Naive thymus-derived CD4-positive, alpha-beta T cell (primary cell): ENCODE measurements around the gene AP1B1. TPM values are rescaled to one million over a fixed set of nuclear protein-coding genes. Genes with fewer than 3 reads are reported as not detected.

Source experiments
- ATAC-seq: fragments of 150-1000 bp; cut with Tn5 transposase; 2 replicates; pipeline ENCODE4 v1.10.0; 2021; ENCODE audit warnings: mild to moderate bottlenecking, moderate library complexity
- CTCF ChIA-PET: fragments of 350-600 bp; sonication (Branson Sonifier 250); formaldehyde crosslinking; loops from one replicate; lab custom pipeline; 2021; ENCODE audit warnings: antibody characterized with exemption; lab: Charles Lee
- POLR2A ChIA-PET: fragments of 350-600 bp; sonication (Branson Sonifier 250); formaldehyde crosslinking; loops from one replicate; lab custom pipeline; 2021; ENCODE audit warnings: antibody characterized with exemption, inconsistent platforms; lab: Charles Lee
- DNase-seq, 9 donors: peaks; one replicate each; pipeline versions ENCODE4 v3.0.0 to v3.0.0-alpha.2; 2020 to 2022; ENCODE audit warnings: mixed read lengths in 1 of 9
- H3K27ac ChIP-seq: one replicate; pipeline ENCODE4 v1.7.0; 2013; ENCODE audit warnings: mild to moderate bottlenecking, low read depth, low read length, moderate library complexity
- H3K27me3 ChIP-seq, 2 donors: one replicate each; pipeline ENCODE4 v1.7.0; 2013; ENCODE audit warnings: low read length in 2 of 2, mild to moderate bottlenecking in 2 of 2, moderate library complexity in 2 of 2; ENCODE audit not compliant: control insufficient read depth in 2 of 2, insufficient read depth in 2 of 2
- H3K36me3 ChIP-seq, 3 experiments: 1 replicate in 2 of 3; 2 replicates in 1 of 3; pipeline ENCODE4 v1.7.0; 2013; ENCODE audit warnings: low read length in 3 of 3, mild to moderate bottlenecking in 3 of 3, moderate library complexity in 1 of 3; ENCODE audit not compliant: insufficient read depth in 3 of 3, control insufficient read depth in 2 of 3
- H3K4me1 ChIP-seq, 2 donors: one replicate each; pipeline ENCODE4 v1.7.0; 2013; ENCODE audit warnings: low read length in 2 of 2, mild to moderate bottlenecking in 2 of 2, moderate library complexity in 1 of 2; ENCODE audit not compliant: control insufficient read depth in 2 of 2, insufficient read depth in 2 of 2
- H3K4me3 ChIP-seq: 2 replicates; pipeline ENCODE4 v1.7.0; 2013; ENCODE audit warnings: mild to moderate bottlenecking, low read length
- H3K9me3 ChIP-seq, 3 experiments: 1 replicate in 2 of 3; 2 replicates in 1 of 3; pipeline ENCODE4 v1.7.0; 2013; ENCODE audit warnings: low read length in 3 of 3; ENCODE audit not compliant: control insufficient read depth in 2 of 3
- H3K27ac Mint-ChIP-seq, 9 donors: one replicate each; pipeline ENCODE4 v1.8.0; 2020 to 2022; ENCODE audit warnings: mixed read lengths in 9 of 9, mild to moderate bottlenecking in 8 of 9, moderate library complexity in 5 of 9, inconsistent platforms in 2 of 9
- H3K27me3 Mint-ChIP-seq, 5 donors: one replicate each; pipeline ENCODE4 v1.8.0; 2021 to 2022; ENCODE audit warnings: mixed read lengths in 5 of 5, mild to moderate bottlenecking in 1 of 5
- H3K36me3 Mint-ChIP-seq, 5 donors: one replicate each; pipeline ENCODE4 v1.8.0; 2020 to 2022; ENCODE audit warnings: mixed read lengths in 5 of 5, mild to moderate bottlenecking in 3 of 5, inconsistent platforms in 1 of 5
- H3K4me1 Mint-ChIP-seq, 7 donors: one replicate each; pipeline ENCODE4 v1.8.0; 2020 to 2022; ENCODE audit warnings: mixed read lengths in 7 of 7, mild to moderate bottlenecking in 3 of 7, inconsistent platforms in 1 of 7
- H3K4me3 Mint-ChIP-seq, 10 donors: one replicate each; pipeline ENCODE4 v1.8.0; 2020 to 2022; ENCODE audit warnings: mild to moderate bottlenecking in 10 of 10, mixed read lengths in 10 of 10, moderate library complexity in 6 of 10, inconsistent platforms in 2 of 10
- H3K9me3 Mint-ChIP-seq, 11 donors: one replicate each; pipeline ENCODE4 v1.8.0; 2020 to 2022; ENCODE audit warnings: mixed read lengths in 11 of 11, mild to moderate bottlenecking in 4 of 11, inconsistent platforms in 1 of 11, moderate library complexity in 1 of 11
- intact Hi-C, 2 donors: fragments of 100-400 bp; cut with micrococcal nuclease; formaldehyde crosslinking; loops; one replicate each; pipeline ENCODE4 v1.15.1; 2023
- polyA plus RNA-seq, 2 donors: library from polyadenylated mRNA; unstranded; fragments of 300-500 nt; fragmentation: Illumina TruSeq; gene quantifications; one replicate each; pipeline ENCODE4 v1.2.3, GENCODE V29; 2021
- total RNA-seq, 6 experiments: library from RNA in 5 of 6; stranded (reverse) in 5 of 6; gene quantifications; 1 replicate in 5 of 6; 2 replicates in 1 of 6; pipeline ENCODE4 v1.2.3 and lab custom pipeline; 2021 to 2026

Gene AP1B1
- total and polyA plus RNA-seq, 7 experiments from 2014 or later = 15.0 to 77.7 (median 38.9) TPM

- intact Hi-C loops = no loop called here
- Mint-ChIP-seq H3K4me1 (no peaks in the 10 kb centered on the region), H3K27ac (no peak overlapping the region), H3K4me3 (no peak overlapping the region), H3K9me3 (peaks cover 0 to 1% (median 0%) of the 10 kb centered on the region in 11 donors), H3K27me3 (no peaks in the 10 kb centered on the region), H3K36me3 (peaks cover 3 to 24% (median 5%) of the 10 kb centered on the region in 5 donors)
- no peak for DNase-seq
- POLR2A ChIA-PET = no interaction called here
- no peaks in the 10 kb centered on the region for H3K9me3 ChIP-seq
- H3K27ac ChIP-seq = no peak overlapping the region
- CTCF ChIA-PET = no interaction called here
- peaks cover 0 to 98% (median 8%) of the 10 kb centered on the region in 3 experiments for H3K36me3 ChIP-seq
- H3K4me1 ChIP-seq = no peaks in the 10 kb centered on the region
- H3K27me3 ChIP-seq = no peaks in the 10 kb centered on the region
- no peak overlapping the region for H3K4me3 ChIP-seq
- no peak for ATAC-seq
These were observed 55.4 kb downstream of the AP1B1 start for GRCh38 chr22:29332886-29333496.

GRCh38 chr22:29331658-29332300 lies 56.6 kb downstream of the AP1B1 start:
- DNase-seq (no peak), ATAC-seq (no peak)
- Histone ChIP-seq H3K27ac (no peak overlapping the region), H3K27me3 (no peaks in the 10 kb centered on the region), H3K4me3 (no peak overlapping the region), H3K4me1 (no peaks in the 10 kb centered on the region), H3K36me3 (peaks cover 0 to 98% (median 0%) of the 10 kb centered on the region in 3 experiments), H3K9me3 (no peaks in the 10 kb centered on the region)
- peaks cover 0 to 1% (median 0%) of the 10 kb centered on the region in 11 donors for H3K9me3 Mint-ChIP-seq
- peaks cover 0 to 21% (median under 1%) of the 10 kb centered on the region in 5 donors for H3K36me3 Mint-ChIP-seq
- H3K4me1 Mint-ChIP-seq = no peaks in the 10 kb centered on the region
- ChIA-PET CTCF (no interaction called here), POLR2A (no interaction called here)
- intact Hi-C loops = no loop called here
- no peaks in the 10 kb centered on the region for H3K27me3 Mint-ChIP-seq
- H3K27ac Mint-ChIP-seq = no peak overlapping the region
- no peak overlapping the region for H3K4me3 Mint-ChIP-seq

GRCh38 chr22:29331213-29331612 lies 57.2 kb downstream of the AP1B1 start:
- DNase-seq (no peak), ATAC-seq (no peak)
- Histone ChIP-seq H3K4me3 (no peak overlapping the region), H3K36me3 (peaks cover 0 to 98% (median 0%) of the 10 kb centered on the region in 3 experiments), H3K4me1 (no peaks in the 10 kb centered on the region), H3K27ac (no peak overlapping the region), H3K9me3 (no peaks in the 10 kb centered on the region), H3K27me3 (no peaks in the 10 kb centered on the region)
- Mint-ChIP-seq H3K27ac (no peak overlapping the region), H3K4me1 (no peaks in the 10 kb centered on the region), H3K9me3 (peaks cover 0 to 1% (median 0%) of the 10 kb centered on the region in 11 donors), H3K36me3 (peaks cover 0 to 21% (median 0%) of the 10 kb centered on the region in 5 donors), H3K27me3 (no peaks in the 10 kb centered on the region), H3K4me3 (no peak overlapping the region)
- ChIA-PET CTCF (no interaction called here), POLR2A (no interaction called here)
- intact Hi-C loops = no loop called here

- H3K36me3 ChIP-seq = peaks cover 0 to 93% (median 0%) of the 10 kb centered on the region in 3 experiments
- no peak overlapping the region for H3K27ac ChIP-seq
- no peak for ATAC-seq
- intact Hi-C loops = no loop called here
- no peak overlapping the region for H3K27ac Mint-ChIP-seq
- peaks cover 0 to 16% (median 0%) of the 10 kb centered on the region in 5 donors for H3K36me3 Mint-ChIP-seq
- no peaks in the 10 kb centered on the region for H3K27me3 Mint-ChIP-seq
- peaks cover 0 to 1% (median 0%) of the 10 kb centered on the region in 11 donors for H3K9me3 Mint-ChIP-seq
- H3K9me3 ChIP-seq = no peaks in the 10 kb centered on the region
- CTCF ChIA-PET = no interaction called here
- H3K4me3 Mint-ChIP-seq = no peak overlapping the region
- no peak overlapping the region for H3K4me3 ChIP-seq
- no peaks in the 10 kb centered on the region for H3K4me1 ChIP-seq
- no peak for DNase-seq
- POLR2A ChIA-PET = no interaction called here
- no peaks in the 10 kb centered on the region for H3K27me3 ChIP-seq
- no peaks in the 10 kb centered on the region for H3K4me1 Mint-ChIP-seq
These were observed 57.6 kb downstream of the AP1B1 start for GRCh38 chr22:29330753-29331152.

GRCh38 chr22:29330291-29330690 lies 58.1 kb downstream of the AP1B1 start:
- H3K4me1 Mint-ChIP-seq = no peaks in the 10 kb centered on the region
- peaks cover 0 to 1% (median 0%) of the 10 kb centered on the region in 11 donors for H3K9me3 Mint-ChIP-seq
- DNase-seq (no peak), ATAC-seq (no peak)
- no peaks in the 10 kb centered on the region for H3K27me3 ChIP-seq
- H3K4me3 ChIP-seq = no peak overlapping the region
- H3K36me3 ChIP-seq = peaks cover 0 to 89% (median 0%) of the 10 kb centered on the region in 3 experiments
- no peak overlapping the region for H3K27ac Mint-ChIP-seq
- no peaks in the 10 kb centered on the region for H3K27me3 Mint-ChIP-seq
- no peaks in the 10 kb centered on the region for H3K4me1 ChIP-seq
- intact Hi-C loops = no loop called here
- CTCF ChIA-PET = no interaction called here
- no peak overlapping the region for H3K27ac ChIP-seq
- POLR2A ChIA-PET = no interaction called here
- H3K9me3 ChIP-seq = no peaks in the 10 kb centered on the region
- no peak overlapping the region for H3K4me3 Mint-ChIP-seq
- H3K36me3 Mint-ChIP-seq = peaks cover 0 to 14% (median 0%) of the 10 kb centered on the region in 5 donors

- H3K9me3 Mint-ChIP-seq = peaks cover 0 to 1% (median 0%) of the 10 kb centered on the region in 11 donors
- H3K27ac Mint-ChIP-seq = peak overlapping the region in 1 of 9 donors; percentile 42
- ChIA-PET CTCF (no interaction called here), POLR2A (no interaction called here)
- Histone ChIP-seq H3K27me3 (no peaks in the 10 kb centered on the region), H3K4me3 (no peak overlapping the region), H3K4me1 (no peaks in the 10 kb centered on the region), H3K36me3 (peaks cover 0 to 83% (median 0%) of the 10 kb centered on the region in 3 experiments), H3K9me3 (no peaks in the 10 kb centered on the region), H3K27ac (no peak overlapping the region)
- no peak for DNase-seq
- no peaks in the 10 kb centered on the region for H3K4me1 Mint-ChIP-seq
- no peaks in the 10 kb centered on the region for H3K27me3 Mint-ChIP-seq
- H3K4me3 Mint-ChIP-seq = no peak overlapping the region
- intact Hi-C loops = no loop called here
- H3K36me3 Mint-ChIP-seq = peaks cover 0 to 11% (median 0%) of the 10 kb centered on the region in 5 donors
- ATAC-seq = no peak
These were observed 58.8 kb downstream of the AP1B1 start for GRCh38 chr22:29329581-29329980.
